Hematopoietic multipotent progenitor cell treated with erythropoietin and hydrocortisone succinate and interleukin-3 and kit ligand, for 8 days (in vitro differentiated cells): ENCODE results near the gene HPSE.

Experiments used
- DNase-seq: peaks from one replicate; pipeline ENCODE4 v3.0.0-alpha.2; 2015

Gene HPSE

DNA sequence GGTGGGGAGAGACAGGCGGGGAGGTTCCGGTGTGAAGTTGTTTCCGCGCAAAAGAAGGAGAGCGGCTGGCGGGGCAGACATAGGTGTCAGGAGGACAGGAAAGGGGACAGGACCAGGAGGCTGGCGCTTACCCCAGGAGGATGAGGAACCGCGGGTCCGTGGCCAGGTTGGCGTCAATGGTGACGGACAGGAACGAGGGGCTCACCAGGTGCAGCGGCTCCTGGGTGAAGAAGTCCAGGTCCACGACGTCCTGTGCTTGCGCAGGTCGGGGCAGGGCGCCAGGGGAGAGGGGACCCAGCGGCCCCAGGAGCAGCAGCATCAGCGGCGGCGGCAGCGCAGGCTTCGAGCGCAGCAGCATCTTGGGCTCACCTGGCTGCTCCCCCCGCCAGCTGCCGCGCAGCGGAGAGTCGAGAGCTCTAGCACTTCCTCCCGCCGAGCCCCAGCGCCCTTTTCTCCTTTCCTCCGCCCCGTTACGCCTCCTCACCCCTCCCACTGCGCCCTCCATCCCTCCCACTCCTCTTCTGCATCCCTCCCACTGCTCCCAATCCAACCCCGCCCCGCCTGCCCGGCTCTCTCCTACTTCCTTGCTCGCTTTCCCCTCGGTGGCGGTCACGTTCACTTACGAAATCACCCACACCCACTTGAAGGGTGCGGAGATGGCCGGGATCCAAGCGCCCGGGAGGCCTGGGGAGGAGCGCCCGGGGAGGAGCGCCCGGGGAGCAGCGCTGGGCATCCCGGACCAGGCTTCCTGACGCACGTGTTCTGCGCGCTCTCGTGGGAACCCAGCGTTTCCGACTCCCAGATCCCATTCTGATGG, at the start of gene HPSE:
TSS of gene HPSE (minus strand) at position 424 of the 817 bp plus-strand sequence. CDS start at position 358, 66 bp downstream.
- DNase-seq, result peak; percentile 68

DNA sequence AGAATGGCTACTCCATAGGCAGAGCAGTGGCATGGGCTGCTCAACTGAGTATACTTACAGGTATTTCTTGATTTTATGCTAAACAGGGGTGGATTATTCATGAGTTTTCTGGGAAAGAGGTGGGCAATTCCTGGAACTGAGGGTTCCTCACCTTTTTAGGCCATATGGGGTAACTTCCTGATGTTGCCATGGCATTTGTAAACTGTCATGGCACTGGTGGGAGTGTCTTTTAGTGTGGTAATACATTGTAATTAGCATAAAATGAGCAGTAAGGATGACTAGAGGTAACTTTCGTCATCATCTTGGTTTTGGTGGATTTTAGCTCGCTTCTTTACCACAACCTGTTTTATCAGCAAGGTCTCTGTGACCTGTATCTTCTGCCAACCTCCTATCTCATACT, 48.2 kb upstream of the HPSE start:
- DNase-seq, result no peak

DNA sequence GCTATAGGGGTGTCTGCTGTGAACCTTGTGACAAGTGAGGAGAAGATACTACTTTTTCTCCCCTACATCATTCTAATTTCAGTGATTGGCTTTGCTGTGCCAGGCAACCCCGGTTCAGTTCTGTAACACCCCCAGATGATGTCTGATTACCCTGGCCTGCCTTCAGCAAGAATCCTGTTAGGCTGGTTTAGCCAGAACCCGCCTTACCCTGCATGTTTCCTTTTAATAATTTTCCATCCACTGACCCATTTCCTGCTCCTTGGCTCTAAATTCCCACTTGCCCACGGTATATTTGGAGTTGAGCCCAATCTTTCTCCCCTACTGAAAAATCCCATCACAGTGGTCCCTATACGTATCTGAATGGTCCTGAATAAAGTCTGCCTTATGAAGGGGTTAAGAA, 46.5 kb upstream of the HPSE start:
- DNase-seq, result no peak

GRCh38 chr4:83378419-83378818, 43.8 kb upstream of the HPSE start:
- DNase-seq, result no peak

- no peak for DNase-seq
Observed at GRCh38 chr4:83372931-83373330, 38.3 kb upstream of the HPSE start.

DNA sequence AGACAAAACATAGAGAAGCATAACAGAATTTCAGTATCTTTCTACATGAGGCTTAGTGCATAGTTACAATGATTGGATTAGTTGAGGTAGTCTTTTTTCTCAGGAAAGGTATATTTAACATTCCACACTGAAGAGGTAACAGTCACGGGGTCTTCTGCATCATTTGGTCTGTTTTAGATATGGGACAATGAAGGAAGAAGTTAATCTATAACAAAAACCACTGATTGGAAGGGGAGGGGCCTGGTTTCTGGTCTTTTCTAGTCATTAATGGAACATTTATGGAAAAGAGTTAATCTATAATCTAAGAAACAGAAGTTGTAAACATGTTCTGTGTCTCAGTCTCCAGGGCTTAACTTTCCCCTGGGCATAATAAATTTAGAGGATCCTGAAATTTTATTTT, 37.3 kb upstream of the HPSE start:
- DNase-seq, result no peak

GRCh38 chr4:83371235-83371634, 36.6 kb upstream of the HPSE start:
- DNase-seq, result no peak

GRCh38 chr4:83370640-83370906, 35.9 kb upstream of the HPSE start:
- DNase-seq, result no peak

- no peak for DNase-seq
Observed at GRCh38 chr4:83369831-83370639, 35.4 kb upstream of the HPSE start.

GRCh38 chr4:83364312-83364711, 29.7 kb upstream of the HPSE start:
- DNase-seq, result peak; percentile 79

- peak; percentile 66 for DNase-seq
Observed at GRCh38 chr4:83362492-83363329, 28.1 kb upstream of the HPSE start.

- DNase-seq, result peak; percentile 42
Observed at GRCh38 chr4:83361416-83362103, 26.9 kb upstream of the HPSE start.

- DNase-seq, result no peak
Observed at GRCh38 chr4:83360018-83360417, 25.4 kb upstream of the HPSE start.

DNA sequence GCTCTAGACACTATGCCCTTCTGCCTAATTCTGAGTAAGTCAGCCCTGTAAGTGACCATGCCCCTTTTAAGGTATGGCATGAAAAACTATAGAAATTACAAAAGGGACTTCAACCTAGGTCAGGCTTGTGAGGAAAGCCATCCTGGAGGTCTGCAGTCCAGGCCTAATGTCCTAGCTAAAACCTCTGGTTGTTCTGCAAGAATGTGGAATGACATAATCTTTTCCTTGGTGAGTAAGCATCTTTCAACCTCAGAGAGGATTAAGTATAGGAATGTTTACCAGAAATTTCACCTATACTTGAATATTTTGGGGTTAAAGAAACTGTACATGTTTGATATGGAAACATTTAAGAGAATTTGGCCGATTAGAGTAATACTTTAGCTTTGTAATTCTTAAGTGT, 23.8 kb upstream of the HPSE start:
- DNase-seq, result no peak

DNA sequence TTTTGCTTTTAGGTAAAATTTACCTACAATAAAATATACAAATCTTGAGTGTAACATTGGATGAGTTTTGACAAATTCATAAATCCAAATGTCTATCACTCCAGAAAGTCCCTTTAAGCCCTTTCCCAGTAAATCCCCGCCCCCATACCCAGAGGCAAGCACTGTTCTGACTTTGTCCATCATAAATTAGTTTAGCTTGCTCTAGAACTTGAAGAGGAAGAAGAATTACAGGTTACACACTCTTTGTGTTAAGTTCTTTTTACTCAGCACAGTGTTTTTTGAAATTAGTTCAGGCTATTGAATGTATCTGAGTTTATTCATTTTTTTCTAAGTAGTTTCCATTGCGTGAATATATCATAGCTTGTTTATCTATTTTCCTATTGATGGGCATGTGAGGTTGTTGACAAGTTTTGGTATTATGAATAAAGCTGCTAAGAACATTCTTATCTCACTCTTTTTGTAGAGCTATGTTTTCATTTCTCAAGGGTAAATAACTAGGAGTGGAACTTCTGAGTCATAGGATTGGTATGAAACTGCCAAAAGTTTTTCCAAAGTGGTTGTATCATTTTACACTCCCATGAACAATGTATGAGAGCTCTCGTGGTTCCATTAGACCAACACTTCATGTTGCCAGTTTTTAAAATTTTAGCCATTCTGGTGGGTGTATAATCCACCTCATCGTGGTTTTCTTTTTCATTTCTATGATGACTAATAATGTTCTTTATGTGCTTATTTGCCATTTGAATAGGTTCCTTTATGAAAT, 22.4 kb upstream of the HPSE start:
- DNase-seq, result peak; percentile 40

- DNase-seq, result no peak
Observed at GRCh38 chr4:83353516-83353915, 18.9 kb upstream of the HPSE start.

DNA sequence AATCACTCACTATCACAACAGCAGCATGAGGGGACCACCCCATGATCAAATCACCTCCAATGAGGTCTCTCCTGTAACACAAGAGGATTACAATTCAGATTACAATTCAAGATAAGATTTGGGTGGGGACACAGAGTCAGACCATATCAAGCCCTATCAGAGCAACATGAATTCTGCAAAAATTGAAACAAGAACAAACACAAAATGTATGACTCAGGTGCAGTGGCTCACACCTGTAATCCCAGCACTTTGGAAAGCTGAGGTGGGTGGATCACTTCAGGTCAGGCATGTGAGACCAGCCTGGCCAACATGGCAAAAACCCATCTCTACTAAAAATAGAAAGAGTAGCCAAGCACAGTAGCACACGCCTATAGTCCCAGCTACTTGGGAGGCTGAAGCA, 13.4 kb upstream of the HPSE start:
- no peak for DNase-seq

- peak; percentile 27 for DNase-seq
Observed at GRCh38 chr4:83342476-83342875, 7.8 kb upstream of the HPSE start.

DNA sequence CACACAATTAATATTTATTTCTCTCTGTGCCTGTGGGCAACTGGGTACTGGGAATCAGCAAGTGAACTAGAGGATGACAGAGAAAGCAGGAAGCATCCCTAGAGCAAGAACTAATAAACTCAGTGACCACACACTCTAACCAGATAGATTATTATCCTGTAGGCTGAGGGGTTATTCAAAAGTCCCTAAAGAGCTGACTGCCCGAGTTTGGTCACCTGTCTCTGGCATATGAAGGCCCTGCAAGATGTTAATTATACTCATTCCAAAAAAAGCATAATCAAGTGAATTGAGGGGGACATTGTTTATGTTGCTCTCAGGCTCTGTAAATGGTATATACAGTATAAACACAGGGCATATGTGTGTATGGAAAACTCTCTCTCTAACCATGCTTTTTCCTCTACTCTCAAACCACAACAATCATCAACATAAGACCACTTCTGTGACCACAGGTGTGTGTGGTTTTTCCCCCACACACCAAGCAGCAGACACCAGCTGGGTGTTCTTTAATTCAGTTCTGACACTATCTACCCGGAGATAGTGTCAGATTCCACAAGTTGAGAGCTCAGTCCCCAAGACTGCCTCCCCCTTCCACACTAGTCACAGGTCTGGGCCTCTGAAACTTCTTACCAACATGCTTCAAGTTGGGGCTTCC, 6.2 kb upstream of the HPSE start:
- DNase-seq, result no peak

DNA sequence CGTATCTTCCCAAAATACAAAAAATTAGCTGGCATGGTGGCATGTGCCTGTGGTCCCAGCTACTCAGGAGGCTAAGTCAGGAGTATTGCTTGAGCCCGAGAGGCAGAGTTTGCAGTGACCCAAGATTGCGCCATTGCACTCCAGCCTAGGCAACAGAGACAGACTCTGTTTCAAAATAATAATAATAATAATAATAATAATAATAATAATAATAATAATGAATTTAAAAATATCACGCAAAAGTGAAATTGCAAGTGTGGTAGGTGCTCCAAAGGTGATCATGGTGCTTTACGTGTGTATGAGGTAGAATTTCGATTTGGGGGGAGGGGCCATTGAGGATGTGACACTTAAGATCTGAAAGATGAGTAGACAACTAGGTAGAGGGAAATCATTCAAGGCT, 4.9 kb upstream of the HPSE start:
- DNase-seq, result no peak

- DNase-seq, result no peak
Observed at GRCh38 chr4:83335701-83336100, 1.1 kb upstream of the HPSE start.

DNA sequence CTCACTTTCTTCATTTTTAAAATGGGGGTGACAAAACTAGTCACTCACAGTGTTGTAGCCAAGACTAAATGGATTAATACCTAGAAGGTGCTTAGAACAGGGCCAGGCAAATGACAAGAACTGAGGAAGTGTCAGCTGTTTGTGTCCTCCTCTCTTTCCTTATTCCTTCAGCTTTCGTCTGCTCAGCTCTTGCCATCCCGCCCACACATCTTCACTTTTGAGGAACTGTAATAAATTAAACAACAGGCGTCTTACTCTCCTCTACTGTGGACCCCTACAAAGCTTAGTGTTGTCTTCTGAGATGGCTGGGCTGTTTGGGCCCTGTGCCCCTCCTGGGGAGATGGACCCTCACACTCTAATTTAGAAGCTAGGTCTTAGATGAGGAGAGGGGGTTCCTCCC, 2.7 kb downstream of the HPSE start:
- DNase-seq, result no peak
